ENCODE data around the gene DUOXA1.

DNA sequence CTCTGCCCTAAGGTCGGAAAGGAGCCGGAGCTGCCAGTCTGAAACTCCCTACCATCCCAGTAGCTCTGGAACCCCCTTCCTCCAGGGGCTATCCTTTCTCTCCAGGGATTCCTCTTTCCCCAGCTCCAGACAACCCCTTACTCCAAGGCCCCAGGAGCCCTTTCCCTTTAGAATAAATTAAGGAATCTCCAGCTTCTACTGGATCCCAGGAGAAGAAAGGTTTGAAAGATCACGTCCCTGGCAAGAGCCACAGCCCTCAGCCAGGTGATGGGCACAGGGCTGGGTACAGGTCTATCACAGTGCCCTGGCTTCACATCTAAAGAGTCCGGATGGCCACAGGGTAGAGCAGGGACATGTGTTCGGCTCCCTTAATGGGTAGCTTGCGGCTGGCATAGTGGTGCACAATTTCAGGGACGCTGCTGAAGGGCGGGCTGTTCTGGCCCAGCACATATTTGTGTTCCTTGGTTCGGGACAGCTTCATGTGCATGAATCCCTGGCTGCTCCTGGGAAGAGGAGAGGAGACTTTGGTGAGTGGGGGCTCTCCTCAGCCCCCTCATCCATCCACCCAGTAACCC is 38.0 kb upstream of the DUOXA1 start:
- TF ChIP-seq, protein P1, sequence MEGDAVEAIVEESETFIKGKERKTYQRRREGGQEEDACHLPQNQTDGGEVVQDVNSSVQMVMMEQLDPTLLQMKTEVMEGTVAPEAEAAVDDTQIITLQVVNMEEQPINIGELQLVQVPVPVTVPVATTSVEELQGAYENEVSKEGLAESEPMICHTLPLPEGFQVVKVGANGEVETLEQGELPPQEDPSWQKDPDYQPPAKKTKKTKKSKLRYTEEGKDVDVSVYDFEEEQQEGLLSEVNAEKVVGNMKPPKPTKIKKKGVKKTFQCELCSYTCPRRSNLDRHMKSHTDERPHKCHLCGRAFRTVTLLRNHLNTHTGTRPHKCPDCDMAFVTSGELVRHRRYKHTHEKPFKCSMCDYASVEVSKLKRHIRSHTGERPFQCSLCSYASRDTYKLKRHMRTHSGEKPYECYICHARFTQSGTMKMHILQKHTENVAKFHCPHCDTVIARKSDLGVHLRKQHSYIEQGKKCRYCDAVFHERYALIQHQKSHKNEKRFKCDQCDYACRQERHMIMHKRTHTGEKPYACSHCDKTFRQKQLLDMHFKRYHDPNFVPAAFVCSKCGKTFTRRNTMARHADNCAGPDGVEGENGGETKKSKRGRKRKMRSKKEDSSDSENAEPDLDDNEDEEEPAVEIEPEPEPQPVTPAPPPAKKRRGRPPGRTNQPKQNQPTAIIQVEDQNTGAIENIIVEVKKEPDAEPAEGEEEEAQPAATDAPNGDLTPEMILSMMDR (IDR thresholded peaks at IDR 0.05), result no peak
- TF ChIP-seq POLR2AphosphoS5 (IDR thresholded peaks at IDR 0.05) (no peak), POLR2A (IDR thresholded peaks at IDR 0.05) (no peak)

Measured in breast epithelium (tissue), 3 donors.